Right ventricle myocardium inferior (tissue), 1 donor: ENCODE results near the gene LDAH. TPM values are rescaled to one million over a fixed set of nuclear protein-coding genes. Genes with fewer than 3 reads are reported as not detected.
A peak's percentile ranks its signal among the peaks of the same experiment; 100 is the strongest.
"Not testable (repeated sequence)": the region's sequence is repeated elsewhere in the genome, so short reads cannot be mapped to it uniquely, and the experiment has no call there.

ENCODE experiments used
- ATAC-seq: fragments of 200-7000 bp; cut with Tn5 transposase; one replicate; pipeline ENCODE4 v1.9.1; 2020; ENCODE audit warnings: mild to moderate bottlenecking, moderate library complexity
- DNase-seq: peaks from one replicate; pipeline ENCODE4 v3.0.0; 2021; ENCODE audit errors: missing footprints
- intact Hi-C: fragments of 100-400 bp; cut with DNase I; formaldehyde crosslinking; loops from one replicate; pipeline ENCODE4 v1.11.0; 2022
- total RNA-seq: library from RNA; stranded (reverse); fragmentation: NEBNext Ultra II Directional; extraction: Animal tissue kit (Norgen Biotek cat#: 25700); gene quantifications from one replicate; pipeline ENCODE4 v1.2.1, GENCODE V29; 2021
- donor health status: DM: no; HTN: yes; CAD: no; lungs with severe emphysema.

The LDAH gene
- total RNA-seq, 1 donor from 2014 or later: 5.8 TPM

DNA sequence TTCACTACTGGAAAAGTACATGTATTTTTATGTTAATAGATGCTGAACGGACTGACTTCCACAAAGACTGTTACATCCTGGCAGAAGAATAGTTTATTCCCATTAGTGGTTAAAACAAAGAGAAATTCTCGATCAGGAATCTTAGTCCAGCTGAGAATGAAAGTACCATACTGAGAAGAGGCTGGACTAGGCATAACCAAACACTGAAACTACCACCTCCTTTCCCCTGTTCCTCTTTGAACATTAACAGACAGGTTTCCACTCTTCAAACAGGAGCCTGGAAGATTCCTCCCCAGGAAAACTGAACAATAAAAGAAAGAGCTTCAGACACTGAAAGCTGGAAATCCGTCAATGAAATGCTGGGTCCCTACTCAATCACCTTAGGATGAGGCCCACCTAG lies 25.8 kb downstream of the LDAH start:
- no peak for ATAC-seq
- intact Hi-C loops: no loop called here
- no peak for DNase-seq

DNA sequence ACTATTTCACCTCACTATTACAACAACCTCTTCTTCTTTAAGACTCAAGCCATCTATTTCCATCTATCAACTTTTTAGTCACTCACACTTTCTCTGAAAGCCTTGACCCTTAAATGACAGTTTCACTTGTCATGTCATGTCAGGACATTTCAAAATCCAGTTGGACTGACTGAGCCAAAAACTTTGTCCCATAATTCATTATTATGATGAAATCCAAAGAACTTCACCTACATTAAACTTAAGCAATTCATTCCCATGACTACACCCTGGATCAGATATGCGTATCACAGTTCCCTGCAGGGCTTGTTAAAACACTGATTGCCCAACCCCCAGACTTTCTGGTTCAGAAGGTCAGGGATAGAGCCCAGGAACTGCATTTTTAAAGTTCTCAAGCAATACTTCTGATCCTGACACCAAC lies 26.5 kb downstream of the LDAH start:
- ATAC-seq: no peak
- intact Hi-C loops: no loop called here
- no peak for DNase-seq

DNA sequence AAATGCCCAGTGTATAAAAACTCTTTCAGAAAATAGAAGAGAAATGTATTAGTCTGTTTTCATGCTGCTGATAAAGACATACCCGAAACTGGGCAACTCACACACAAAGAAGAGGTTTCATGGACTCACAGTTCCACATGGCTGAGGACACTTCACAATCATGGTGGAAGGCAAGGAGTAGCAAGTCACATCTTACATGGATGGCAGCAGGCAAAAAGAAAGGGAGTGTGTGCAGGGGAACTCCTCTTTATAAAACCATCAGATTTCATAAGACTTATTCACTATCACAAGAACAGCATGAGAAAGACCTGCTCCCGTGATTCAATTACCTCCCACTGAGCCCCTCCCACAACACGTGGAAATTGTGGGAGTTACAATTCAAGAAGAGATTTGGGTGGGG lies 29.0 kb downstream of the LDAH start:
- intact Hi-C loops, ATAC-seq: not testable (repeated sequence)

DNA sequence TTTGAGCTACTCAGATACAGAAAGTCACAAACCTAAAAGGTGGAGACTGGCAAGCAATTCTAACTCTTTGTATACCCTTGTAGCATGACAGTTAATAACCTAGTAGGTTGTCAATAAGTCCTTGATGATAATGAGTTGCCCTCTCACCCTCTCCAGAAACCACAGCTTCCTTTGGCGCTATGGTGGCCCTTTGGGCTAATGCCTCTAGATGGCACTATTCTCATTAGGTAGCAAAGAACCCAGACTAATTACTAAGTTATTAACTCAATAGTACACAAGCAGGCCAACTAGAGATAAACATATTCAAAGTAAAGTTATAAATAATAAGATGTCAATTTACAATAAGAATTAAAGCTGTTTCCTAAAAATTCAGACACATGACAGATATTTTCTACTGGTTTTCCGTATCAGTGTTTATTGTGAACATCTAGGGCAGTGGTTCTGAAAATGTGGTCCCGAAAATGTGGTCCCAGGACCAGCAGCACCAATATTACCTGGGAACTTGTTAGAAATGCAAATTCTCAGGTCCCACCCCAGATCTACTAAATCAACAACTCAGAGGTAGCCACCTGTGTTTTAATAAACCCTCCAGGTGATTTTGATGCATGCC lies 41.1 kb downstream of the LDAH start:
- intact Hi-C loops: loop anchor here (5.0 kb wide), 1 partner anchor 181 kb away; no protein-coding TSS in a partner anchor
- no peak for ATAC-seq
- DNase-seq: no peak

More for the DNA sequence above, 29.0 kb downstream of the LDAH start:
- DNase-seq: not testable (repeated sequence)

DNA sequence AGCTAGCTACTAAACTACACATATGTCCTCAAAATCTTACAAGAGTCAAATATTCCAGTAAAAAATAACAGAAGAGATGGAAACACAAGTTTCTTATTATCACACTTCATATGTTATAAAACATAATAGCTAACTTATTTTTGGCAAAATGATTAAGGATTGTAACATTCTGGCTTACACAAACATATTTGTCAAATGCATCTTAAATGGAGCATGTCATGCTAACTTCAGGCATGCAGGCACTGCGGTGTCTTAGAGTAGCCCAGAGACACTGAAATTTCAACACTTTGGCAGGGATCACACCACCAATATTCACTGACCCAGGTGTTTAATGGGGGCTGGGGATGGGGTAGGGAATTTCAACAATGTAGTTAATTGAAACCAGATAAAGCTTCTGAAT lies 51.6 kb downstream of the LDAH start:
- DNase-seq (no peak), ATAC-seq (no peak)
- intact Hi-C loops: no loop called here

DNA sequence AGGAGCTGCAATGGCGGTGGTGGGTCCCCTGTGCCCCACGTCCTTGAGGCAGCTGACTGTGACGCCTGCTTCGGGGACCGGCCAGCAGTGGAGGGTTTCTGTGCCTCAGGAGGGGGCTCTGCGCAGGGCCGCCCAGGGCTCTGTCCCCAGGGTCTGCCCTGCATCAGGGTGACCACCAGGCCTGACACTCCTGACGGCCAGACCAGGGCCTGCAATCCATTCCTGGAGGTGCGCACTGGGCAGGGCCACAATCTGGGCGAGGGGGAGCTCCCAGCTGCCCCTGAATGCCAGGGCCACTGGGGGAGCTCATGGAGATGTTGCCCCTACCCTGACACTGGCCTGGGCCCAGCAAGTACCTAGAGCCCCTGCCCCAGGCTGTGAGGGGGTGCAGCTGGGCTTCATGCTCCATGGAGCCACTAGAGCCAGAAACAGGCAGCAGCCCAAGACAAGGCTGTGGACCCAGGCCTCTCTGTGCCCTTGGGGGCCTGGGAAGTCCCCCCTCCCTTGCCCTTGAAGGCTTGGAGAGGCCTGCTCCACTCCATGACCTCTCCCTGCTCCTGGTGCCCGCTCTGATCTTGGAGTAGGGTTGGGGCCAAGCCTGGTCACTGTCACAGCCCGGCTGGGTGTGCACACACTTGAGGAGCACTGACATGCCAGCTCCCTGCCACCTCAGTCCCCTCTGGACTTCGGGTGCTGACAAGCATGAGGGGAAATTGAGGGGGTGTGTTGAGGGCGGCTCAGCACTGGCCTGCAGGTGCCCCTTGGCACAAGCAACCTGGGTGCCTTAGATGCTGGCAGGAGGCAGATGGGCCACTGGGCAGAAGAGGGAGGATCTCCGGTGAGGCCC lies 55.9 kb downstream of the LDAH start:
- intact Hi-C loops: no loop called here
- ATAC-seq (peak; percentile 3), DNase-seq (peak; percentile 52)

DNA sequence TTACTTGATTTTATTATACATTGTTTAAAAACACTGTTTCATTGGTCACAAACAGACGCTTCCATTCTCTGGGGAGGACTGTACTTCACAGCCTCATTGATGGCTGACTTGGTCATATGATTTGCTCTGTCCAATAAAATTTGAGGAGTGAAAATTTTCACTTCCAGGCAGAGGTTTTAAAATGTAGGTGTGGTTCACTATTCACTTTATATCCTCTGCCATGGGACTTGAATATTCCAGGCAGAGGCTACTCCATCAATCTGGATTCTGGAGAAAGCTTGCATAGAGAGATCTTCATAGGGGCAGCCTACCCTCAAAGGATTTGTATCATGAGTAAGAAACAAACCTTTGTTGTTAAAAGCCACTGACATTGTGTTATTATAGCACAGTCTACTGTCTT lies 56.7 kb downstream of the LDAH start:
- DNase-seq: no peak
- intact Hi-C loops: no loop called here
- ATAC-seq: no peak

DNA sequence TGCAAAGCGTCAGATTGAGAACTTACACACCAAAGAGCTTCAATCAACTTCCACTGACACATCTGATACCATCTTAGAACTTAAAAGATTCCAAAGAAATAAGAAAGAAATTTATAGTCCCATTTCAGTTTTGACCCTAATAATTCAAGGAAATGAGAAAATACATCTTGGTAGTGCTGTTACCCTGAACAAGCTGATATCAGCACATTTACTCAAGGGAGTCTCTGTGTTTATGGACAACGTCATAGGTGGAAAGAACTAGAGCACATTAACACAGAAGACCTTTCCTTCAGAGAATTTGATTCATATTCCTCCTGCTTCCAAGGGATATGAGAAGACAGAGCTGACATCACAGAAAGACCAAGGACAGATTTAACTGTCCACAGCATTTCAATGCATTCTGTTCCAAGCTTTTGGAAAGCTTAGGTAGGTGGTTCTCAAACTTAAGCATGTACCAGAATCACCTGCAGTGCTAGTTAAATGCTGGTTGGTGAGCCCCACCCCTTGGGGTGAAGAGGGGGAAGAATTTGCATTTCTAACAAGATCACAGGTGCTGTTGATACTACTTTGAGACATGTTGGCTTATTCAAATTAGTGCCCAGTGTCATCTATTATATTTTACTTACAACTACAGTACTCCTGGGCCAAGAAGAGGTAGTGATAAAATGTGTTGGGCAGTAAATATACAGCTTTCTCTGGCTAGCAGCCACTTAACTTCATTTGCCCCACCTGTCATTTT lies 59.8 kb downstream of the LDAH start:
- intact Hi-C loops: no loop called here
- no peak for ATAC-seq
- no peak for DNase-seq

DNA sequence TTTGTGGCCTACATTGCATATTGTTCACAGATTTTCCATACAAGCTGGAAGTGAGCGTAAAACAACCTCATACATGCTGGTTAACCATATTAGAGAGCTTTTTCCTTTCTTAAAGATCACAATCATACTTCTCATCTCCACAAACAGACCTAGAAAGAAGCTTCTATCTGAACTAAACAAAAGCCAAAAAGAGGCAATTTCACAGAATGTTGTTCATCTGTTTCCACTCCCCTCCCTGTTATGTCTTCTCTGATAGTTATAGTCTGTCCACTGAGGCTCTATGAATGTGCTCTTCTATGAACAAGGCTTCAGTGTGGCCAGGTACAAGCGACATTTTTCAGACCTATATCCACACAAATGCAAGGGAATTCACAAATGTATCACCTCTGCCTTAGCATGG lies 63.4 kb downstream of the LDAH start:
- DNase-seq (no peak), ATAC-seq (no peak)
- intact Hi-C loops: no loop called here

DNA sequence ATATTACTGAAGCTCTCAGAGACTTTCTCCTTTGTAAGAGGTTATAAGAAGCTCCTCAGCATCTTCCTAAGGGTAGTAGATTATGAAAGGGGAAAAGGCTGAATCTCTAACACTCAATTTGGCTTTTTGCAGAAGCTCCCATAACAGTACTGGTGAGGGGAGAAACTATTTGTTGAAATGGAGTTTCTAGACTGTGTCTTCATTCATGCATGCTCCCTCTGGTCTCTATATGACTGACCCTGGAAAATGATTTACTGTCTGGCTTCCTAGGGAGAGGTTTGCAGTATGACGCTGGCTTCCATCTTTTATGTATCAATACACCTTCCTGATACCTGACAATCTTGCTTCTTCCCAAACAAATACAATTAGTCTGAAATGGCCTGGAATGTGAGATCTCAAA lies 63.9 kb downstream of the LDAH start:
- ATAC-seq (no peak), DNase-seq (no peak)
- intact Hi-C loops: no loop called here

DNA sequence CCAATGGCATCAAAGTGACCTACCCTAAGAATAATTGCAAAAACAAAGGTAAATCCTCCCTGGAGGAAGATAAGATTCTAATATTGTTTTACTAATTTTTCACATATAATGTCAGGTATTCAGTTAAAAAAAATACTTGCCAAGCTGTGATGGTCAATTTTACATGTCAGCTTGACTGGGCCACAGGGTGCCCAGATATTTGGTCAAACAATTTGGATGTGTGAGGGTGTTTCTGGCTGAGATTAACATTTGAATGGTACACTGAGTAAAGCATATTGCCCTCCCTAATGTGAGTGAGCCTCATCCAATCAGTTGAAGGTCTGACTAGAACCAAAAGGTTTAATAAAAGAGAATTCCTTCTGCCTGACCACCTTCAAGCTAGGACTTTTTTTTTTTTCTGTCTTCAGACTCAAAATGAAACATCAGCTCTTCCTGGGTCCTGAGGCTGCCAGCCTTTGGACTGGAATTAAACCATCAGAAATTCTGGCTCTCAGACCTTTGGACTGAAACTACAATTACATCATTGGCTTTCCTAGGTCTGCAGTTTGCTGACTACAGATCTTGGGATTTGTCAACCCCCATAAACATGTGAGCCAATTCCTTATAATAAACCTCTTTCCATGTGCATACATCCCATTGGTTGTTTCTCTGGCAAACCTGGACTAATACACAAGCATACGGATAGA lies 65.4 kb downstream of the LDAH start:
- intact Hi-C loops: no loop called here
- DNase-seq (no peak), ATAC-seq (no peak)

DNA sequence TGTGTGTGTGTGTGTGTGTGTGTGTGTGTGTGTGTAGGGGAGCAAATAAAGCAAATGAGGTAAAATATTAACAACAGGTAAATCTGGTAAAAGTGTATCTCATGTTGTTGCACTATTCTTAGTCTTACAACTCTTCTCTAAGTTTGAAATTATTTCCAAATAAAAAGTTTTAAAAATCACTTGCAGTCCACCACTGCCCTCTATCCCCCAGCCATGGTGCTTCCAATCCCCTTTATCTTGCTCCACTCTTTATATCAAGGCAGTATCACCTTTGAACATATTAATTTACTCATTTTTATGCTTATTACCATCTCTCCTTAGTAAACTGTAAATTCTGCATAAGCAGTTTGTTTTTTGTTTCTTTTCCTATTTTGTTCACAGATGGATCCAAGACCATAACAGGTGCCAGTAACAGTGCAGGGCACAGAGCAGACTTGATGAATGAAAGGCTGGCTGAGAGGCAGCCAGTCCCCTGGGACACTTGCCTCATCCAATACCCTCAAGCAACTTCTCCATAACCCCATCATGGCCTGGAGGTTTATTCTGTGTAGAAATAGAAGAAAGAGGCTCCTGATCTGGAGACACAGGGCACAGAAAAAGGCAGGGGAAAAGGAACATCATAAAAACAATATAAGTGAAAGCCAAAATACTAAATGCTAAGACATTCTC lies 67.6 kb downstream of the LDAH start:
- DNase-seq: no peak
- intact Hi-C loops: no loop called here
- ATAC-seq: no peak

DNA sequence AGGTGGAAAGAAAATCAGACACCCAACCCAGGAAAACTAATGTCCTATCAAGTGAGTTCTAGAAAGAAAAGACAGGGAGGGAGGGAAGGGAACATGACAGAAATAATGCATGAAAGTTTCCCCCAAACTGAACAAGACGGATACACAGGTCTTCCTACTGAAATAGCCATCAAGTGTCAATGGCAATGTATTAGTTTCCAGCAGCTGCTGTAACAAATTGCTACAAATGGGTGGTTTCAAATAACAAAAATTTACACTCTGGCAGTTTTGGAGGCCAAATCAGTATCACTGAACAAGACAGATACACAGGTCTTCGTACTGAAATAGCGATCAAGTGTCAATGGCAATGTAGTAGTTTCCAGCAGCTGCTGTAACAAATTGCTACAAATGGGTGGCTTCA lies 70.6 kb downstream of the LDAH start:
- no peak for ATAC-seq
- DNase-seq: no peak
- intact Hi-C loops: no loop called here

DNA sequence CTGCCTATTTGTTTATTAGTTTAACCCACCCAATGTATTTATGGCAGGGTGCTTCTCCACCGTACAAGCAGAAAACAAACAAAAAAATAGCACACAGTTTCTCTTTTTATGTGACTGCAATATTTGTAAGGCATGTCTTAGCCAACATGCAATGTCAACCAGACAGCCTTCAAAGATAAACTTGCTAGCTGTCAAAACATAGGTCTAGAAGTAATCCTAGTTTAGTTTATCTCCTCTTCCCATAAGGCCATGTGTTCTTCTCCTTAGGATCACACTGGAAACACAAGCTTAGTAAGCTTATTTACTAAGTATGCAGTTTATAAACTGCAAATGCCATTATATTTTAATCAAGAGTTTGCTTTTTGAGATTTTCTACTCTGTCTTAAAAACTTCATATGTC lies 75.6 kb downstream of the LDAH start:
- DNase-seq (no peak), ATAC-seq (no peak)
- intact Hi-C loops: no loop called here

DNA sequence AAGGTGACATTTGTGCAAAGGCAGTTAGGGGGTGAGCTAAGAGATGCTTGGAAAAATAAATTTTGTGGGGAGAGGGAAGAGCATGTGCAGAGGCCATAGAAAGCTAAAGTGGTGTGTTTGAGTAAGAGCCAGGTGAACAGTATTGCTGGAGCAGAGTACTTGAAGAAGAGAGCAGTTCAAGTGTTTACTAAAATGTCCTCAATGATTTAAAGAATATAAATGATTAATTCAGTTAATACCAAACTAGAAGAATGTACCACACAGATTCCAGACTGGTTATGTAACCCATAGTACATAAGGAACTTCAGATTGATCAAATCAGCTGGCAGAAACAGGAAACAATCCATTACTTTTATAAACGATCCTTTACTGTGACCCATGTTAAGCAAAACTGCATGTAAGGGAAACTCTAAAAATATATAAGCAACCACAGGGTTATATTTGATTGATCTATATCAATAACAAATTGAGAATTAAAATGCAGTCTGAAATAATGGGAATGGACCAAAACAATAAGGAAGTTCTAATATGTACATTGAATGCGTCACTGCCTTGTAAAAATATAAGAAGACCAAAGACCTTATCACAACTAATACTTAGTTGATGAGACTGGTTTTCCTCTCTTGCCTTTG lies 76.9 kb downstream of the LDAH start:
- ATAC-seq (no peak), DNase-seq (no peak)
- intact Hi-C loops: no loop called here

DNA sequence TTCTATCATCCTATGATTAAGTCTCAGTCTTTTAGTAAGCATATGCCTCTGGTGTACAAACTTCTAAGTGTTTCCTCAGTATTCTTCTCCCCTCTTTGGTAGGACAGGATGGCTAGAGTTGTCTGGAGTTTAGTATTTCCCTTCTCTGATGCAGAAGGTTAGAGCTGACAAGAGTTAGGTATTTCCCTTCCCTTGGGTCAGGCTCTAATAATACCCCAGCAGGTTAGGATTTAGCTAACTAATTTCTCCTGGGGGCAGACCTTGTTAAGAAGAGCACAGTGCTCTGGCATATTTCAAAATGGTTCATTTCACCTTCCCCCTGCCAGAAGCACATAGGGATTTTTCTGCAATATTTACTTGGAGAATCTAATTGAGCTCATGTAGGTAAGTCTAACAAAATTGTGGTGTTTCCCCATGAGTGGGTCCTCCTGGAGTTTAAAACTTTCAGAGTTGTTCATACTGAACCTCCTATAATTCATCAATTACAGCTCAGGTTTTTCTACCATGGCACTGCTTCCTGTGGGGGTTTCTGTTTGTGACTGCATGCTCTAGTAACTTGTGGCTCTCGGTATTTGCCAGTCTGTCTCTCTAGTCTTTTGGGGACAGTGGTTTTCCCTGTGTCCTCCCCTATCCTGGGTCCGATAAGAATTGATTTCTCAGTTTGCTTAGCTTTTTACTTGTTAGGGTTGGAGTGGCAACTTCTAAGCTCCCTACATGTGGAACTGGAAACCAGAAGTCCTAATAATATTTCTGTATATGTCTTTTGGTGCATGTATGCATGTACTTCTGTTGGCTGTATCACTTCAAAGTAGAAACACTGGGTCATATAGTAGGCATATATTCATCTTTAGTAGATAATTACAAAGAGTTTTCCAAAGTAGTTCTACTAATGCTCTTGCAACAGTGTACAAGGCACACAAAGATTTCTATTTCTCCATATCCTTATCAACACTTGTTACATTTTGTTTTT lies 78.2 kb downstream of the LDAH start:
- intact Hi-C loops: no loop called here
- DNase-seq: no peak

DNA sequence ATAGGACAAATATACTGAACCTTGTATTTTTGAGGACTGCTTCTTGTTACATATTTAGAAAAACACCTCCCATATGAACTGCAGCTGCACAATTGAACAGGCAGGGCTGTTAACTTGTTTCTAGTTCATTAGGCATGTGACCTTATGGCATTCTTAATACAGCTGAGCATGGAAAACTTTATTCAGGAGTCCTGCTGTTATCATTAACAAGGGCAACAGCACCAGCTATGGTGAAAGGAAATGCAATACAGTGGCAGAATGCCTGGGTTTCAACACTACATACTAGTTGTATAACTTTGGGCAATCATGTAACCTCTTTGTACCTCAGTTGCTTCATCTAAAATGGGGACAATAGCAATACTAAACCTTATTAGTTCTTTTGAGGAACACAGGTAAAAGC lies 84.1 kb downstream of the LDAH start:
- ATAC-seq: no peak
- no peak for DNase-seq
- intact Hi-C loops: no loop called here

More for the DNA sequence above, 78.2 kb downstream of the LDAH start:
- ATAC-seq: no peak
